PC-3 (cell line): Measurements from ENCODE around the gene ENG. TPM values are rescaled to one million over a fixed set of nuclear protein-coding genes. Genes with fewer than 3 reads are reported as not detected.

Experiments
- ATAC-seq: fragments of 200-7000 bp; cut with Tn5 transposase; 2 replicates; pipeline ENCODE4 v1.9.1; 2020; ENCODE audit warnings: mild to moderate bottlenecking, moderate library complexity
- BruUV-seq: library from RNA; stranded (reverse); fragments of 400-500 nt; replicated peaks from 2 replicates; lab custom pipeline; 2021; lab: Mats Ljungman, UMichigan
- CTCF ChIA-PET: fragments of 300-600 bp; sonication (Branson Sonifier 250); formaldehyde crosslinking; loops from one replicate; lab custom pipeline; 2022; ENCODE audit warnings: antibody characterized with exemption; lab: Charles Lee
- POLR2A ChIA-PET: fragments of 300-600 bp; sonication (Branson Sonifier 250); formaldehyde crosslinking; loops from one replicate; lab custom pipeline; 2022; ENCODE audit warnings: antibody characterized with exemption; ENCODE audit not compliant: unreplicated experiment; lab: Charles Lee
- DNase-seq: peaks from one replicate; pipeline ENCODE4 v3.0.0-alpha.2; 2015
- H2AFZ ChIP-seq: fragments of 300-600 bp; sonication (generic); 2 replicates; pipeline ENCODE4 v1.6.0; 2016; ENCODE audit warnings: antibody characterized with exemption, low read length
- H3F3A ChIP-seq: fragments of 300-600 bp; sonication (generic); one replicate; pipeline ENCODE4 v1.6.0; 2017; ENCODE audit warnings: antibody characterized with exemption, low read length, control low read depth, mild to moderate bottlenecking; ENCODE audit not compliant: unreplicated experiment
- H3K27ac ChIP-seq: fragments of 300-600 bp; sonication (generic); 2 replicates; pipeline ENCODE4 v1.5.1; 2016; ENCODE audit warnings: mild to moderate bottlenecking, low read length
- H3K27me3 ChIP-seq: fragments of 300-600 bp; sonication (generic); 2 replicates; pipeline ENCODE4 v1.6.1; 2016; ENCODE audit warnings: low read length, mixed read lengths
- H3K36me3 ChIP-seq: fragments of 300-600 bp; sonication (generic); 2 replicates; pipeline ENCODE4 v1.6.1; 2016; ENCODE audit warnings: low read depth, mixed run types, low read length, mixed read lengths
- H3K4me1 ChIP-seq: fragments of 300-600 bp; sonication (generic); 2 replicates; pipeline ENCODE4 v1.5.1; 2016; ENCODE audit warnings: low read length; ENCODE audit not compliant: insufficient read depth
- H3K4me2 ChIP-seq: fragments of 300-600 bp; sonication (generic); 2 replicates; pipeline ENCODE4 v1.6.0; 2016; ENCODE audit warnings: low read length
- H3K4me3 ChIP-seq: fragments of 300-600 bp; sonication (generic); 2 replicates; pipeline ENCODE4 v1.5.1; 2016; ENCODE audit warnings: mild to moderate bottlenecking, low read length, mixed read lengths
- H3K79me2 ChIP-seq: fragments of 300-600 bp; sonication (generic); 2 replicates; pipeline ENCODE4 v1.6.1; 2017; ENCODE audit warnings: low read length, mixed read lengths
- H3K9ac ChIP-seq: fragments of 300-600 bp; sonication (generic); 2 replicates; pipeline ENCODE4 v1.6.0; 2016; ENCODE audit warnings: mild to moderate bottlenecking, low read length
- H3K9me2 ChIP-seq: fragments of 300-600 bp; sonication (generic); replicated peaks from 2 replicates; pipeline ENCODE4 v1.6.1; 2016; ENCODE audit warnings: mixed run types, low read length, mixed read lengths
- H3K9me3 ChIP-seq: fragments of 300-600 bp; sonication (generic); 2 replicates; pipeline ENCODE4 v1.6.1; 2016; ENCODE audit warnings: low read length, mixed read lengths
- H4K20me1 ChIP-seq: fragments of 300-600 bp; sonication (generic); 2 replicates; pipeline ENCODE4 v1.6.1; 2016; ENCODE audit warnings: low read length, mixed read lengths
- CTCF ChIP-seq: fragments of 300-600 bp; sonication (generic); conservative IDR thresholded peaks from 2 replicates; pipeline ENCODE4 v1.5.1; 2017; ENCODE audit warnings: antibody characterized with exemption, low read depth, mild to moderate bottlenecking, low read length
- EZH2 ChIP-seq: fragments of 300-600 bp; sonication (generic); IDR thresholded peaks from one replicate; pipeline ENCODE4 v1.6.1; 2017; ENCODE audit warnings: antibody characterized with exemption, mild to moderate bottlenecking, low read length; ENCODE audit not compliant: unreplicated experiment
- EZH2phosphoT487 ChIP-seq: fragments of 300-600 bp; sonication (generic); IDR thresholded peaks from 2 replicates; pipeline ENCODE4 v1.6.1; 2018; ENCODE audit warnings: mild to moderate bottlenecking, antibody characterized with exemption, low read length, borderline replicate concordance
- intact Hi-C: fragments of 100-400 bp; cut with micrococcal nuclease; formaldehyde crosslinking; loops from 2 replicates; pipeline ENCODE4 v1.9.0; 2023
- total RNA-seq: library from RNA; depleted of rRNA; stranded (reverse); fragments of >200 nt; gene quantifications from 2 replicates; pipeline ENCODE4 v1.2.3, GENCODE V29; 2014

ENG gene
- total RNA-seq, 1 experiment from 2014 or later, result 1.1 TPM

GRCh38 chr9:127812936-127813675, 41.4 kb downstream of the ENG start:
- intact Hi-C loops, result no loop called here
- H3K9me3 ChIP-seq, result no peaks in the 10 kb centered on the region
- no TSS peak for BruUV-seq
- ATAC-seq (no peak), DNase-seq (no peak)
- H3K27ac ChIP-seq, result no peak overlapping the region
- TF ChIP-seq CTCF, result no peak
- no peak for TF ChIP-seq EZH2phosphoT487
- no peak for TF ChIP-seq EZH2
- no peaks in the 10 kb centered on the region for H3K4me1 ChIP-seq
- no peaks in the 10 kb centered on the region for H3K9me2 ChIP-seq
- POLR2A ChIA-PET, result no interaction called here
- CTCF ChIA-PET, result no interaction called here
- no peaks in the 10 kb centered on the region for H3K27me3 ChIP-seq
- H4K20me1 ChIP-seq, result no peaks in the 10 kb centered on the region
- peaks cover 10% of the 10 kb centered on the region; the same call in 1 of the 2 replicates for H3K36me3 ChIP-seq
- H3K9ac ChIP-seq, result no peak overlapping the region
- no peaks in the 10 kb centered on the region for H3F3A ChIP-seq
- no peak overlapping the region for H2AFZ ChIP-seq
- H3K79me2 ChIP-seq, result no peaks in the 10 kb centered on the region
- no peak overlapping the region for H3K4me2 ChIP-seq
- H3K4me3 ChIP-seq, result no peak overlapping the region

GRCh38 chr9:127812011-127812410, 42.4 kb downstream of the ENG start:
- POLR2A ChIA-PET, result no interaction called here
- intact Hi-C loops, result no loop called here
- CTCF ChIA-PET, result no interaction called here

More at GRCh38 chr9:127812011-127812410, 42.4 kb downstream of the ENG start:
- Histone ChIP-seq H3K9me3 (no peaks in the 10 kb centered on the region), H3K79me2 (no peaks in the 10 kb centered on the region), H3K27ac (no peak overlapping the region), H3F3A (no peaks in the 10 kb centered on the region), H3K9ac (no peak overlapping the region), H3K36me3 (peaks cover 12% of the 10 kb centered on the region), H3K4me3 (no peak overlapping the region), H3K27me3 (no peaks in the 10 kb centered on the region), H3K4me1 (no peaks in the 10 kb centered on the region), H3K9me2 (no peaks in the 10 kb centered on the region), H4K20me1 (no peaks in the 10 kb centered on the region), H2AFZ (no peak overlapping the region), H3K4me2 (no peak overlapping the region)
- no peak for DNase-seq
- TF ChIP-seq EZH2 (no peak), CTCF (no peak), EZH2phosphoT487 (no peak)
- no peak for ATAC-seq
- BruUV-seq, result no TSS peak
